Subcutaneous abdominal adipose tissue (tissue), 5 donors: ENCODE results near the gene PPP1R17.

ENCODE experiments used
- H3K27ac ChIP-seq: one replicate; pipeline ENCODE4 v1.7.0; 2013; ENCODE audit warnings: low read depth, mild to moderate bottlenecking, inconsistent platforms, low read length, moderate library complexity
- H3K27me3 ChIP-seq, 5 donors: one replicate each; pipeline ENCODE4 v1.7.0; 2013; ENCODE audit warnings: low read length in 5 of 5, inconsistent platforms in 1 of 5; ENCODE audit not compliant: control insufficient read depth in 5 of 5, insufficient read depth in 4 of 5
- H3K36me3 ChIP-seq, 5 donors: one replicate each; pipeline ENCODE4 v1.7.0; 2013; ENCODE audit warnings: low read length in 5 of 5; ENCODE audit not compliant: control insufficient read depth in 5 of 5, insufficient read depth in 5 of 5
- H3K4me1 ChIP-seq, 5 donors: one replicate each; pipeline ENCODE4 v1.7.0; 2013; ENCODE audit warnings: low read length in 5 of 5, mild to moderate bottlenecking in 3 of 5, moderate library complexity in 1 of 5; ENCODE audit not compliant: control insufficient read depth in 5 of 5, insufficient read depth in 5 of 5
- H3K4me3 ChIP-seq, 5 donors: one replicate each; pipeline ENCODE4 v1.7.0; 2013; ENCODE audit warnings: low read length in 5 of 5, low read depth in 1 of 5
- H3K9ac ChIP-seq, 5 donors: one replicate each; pipeline ENCODE4 v1.7.0; 2013; ENCODE audit warnings: low read length in 5 of 5, mild to moderate bottlenecking in 4 of 5, moderate library complexity in 3 of 5
- H3K9me3 ChIP-seq, 5 donors: one replicate each; pipeline ENCODE4 v1.7.0; 2013; ENCODE audit warnings: low read length in 5 of 5; ENCODE audit not compliant: control insufficient read depth in 5 of 5
- donor health status: healthy.
- donor health status: healthy.
- donor health status: healthy.
- donor health status: healthy.
- donor health status: healthy.

The PPP1R17 gene

DNA sequence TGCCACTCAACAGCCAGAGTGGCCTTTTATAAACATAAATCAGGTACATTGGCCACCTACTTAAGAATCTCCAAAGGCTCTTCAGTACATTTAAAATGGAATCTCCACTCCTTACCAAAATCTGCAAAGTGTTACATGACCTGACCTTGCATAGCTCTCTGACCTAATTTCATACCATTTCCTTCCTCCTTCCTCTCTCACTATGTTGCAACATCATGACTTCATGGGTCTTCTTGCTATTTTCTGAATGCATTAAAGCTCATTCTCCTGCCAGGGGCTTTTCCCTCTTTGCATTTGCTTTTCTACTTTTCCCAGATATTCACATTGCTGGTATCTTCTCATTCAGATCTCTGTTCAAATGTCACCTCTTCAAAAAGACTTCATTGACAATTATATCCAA, 22.1 kb upstream of the PPP1R17 start:
- H3K9me3 ChIP-seq: no peaks in the 10 kb centered on the region
- no peaks in the 10 kb centered on the region for H3K36me3 ChIP-seq

DNA sequence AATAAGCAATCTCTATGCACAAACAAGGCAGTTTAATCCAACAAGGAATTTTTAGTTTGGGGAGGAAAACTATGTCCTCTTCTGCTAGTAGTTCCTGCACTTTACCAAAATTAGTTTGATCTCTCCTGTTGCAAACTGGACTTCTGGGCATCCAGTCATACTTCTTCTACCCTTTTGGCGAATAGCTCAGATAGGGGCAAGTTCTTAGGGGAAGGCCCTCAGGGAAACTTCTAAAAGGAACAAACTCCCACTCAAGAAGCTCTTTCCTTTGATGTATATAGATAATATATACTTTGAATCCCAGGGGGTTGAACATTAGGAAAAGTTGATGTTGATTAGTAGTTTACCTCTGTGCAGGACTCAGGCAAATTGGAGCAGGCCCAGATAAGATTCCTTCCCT, 21.5 kb upstream of the PPP1R17 start:
- H3K27me3 ChIP-seq: no peaks in the 10 kb centered on the region
- no peaks in the 10 kb centered on the region for H3K9me3 ChIP-seq
- H3K27ac ChIP-seq: no peak overlapping the region
- H3K4me1 ChIP-seq: peaks cover 0 to 4% (median 0%) of the 10 kb centered on the region in 5 donors
- no peaks in the 10 kb centered on the region for H3K36me3 ChIP-seq
- no peak overlapping the region for H3K9ac ChIP-seq
- H3K4me3 ChIP-seq: no peak overlapping the region

More for the DNA sequence above, 22.1 kb upstream of the PPP1R17 start:
- Histone ChIP-seq H3K4me1 (peaks cover 0 to 4% (median 0%) of the 10 kb centered on the region in 5 donors), H3K27me3 (no peaks in the 10 kb centered on the region), H3K9ac (no peak overlapping the region), H3K4me3 (no peak overlapping the region), H3K27ac (no peak overlapping the region)

DNA sequence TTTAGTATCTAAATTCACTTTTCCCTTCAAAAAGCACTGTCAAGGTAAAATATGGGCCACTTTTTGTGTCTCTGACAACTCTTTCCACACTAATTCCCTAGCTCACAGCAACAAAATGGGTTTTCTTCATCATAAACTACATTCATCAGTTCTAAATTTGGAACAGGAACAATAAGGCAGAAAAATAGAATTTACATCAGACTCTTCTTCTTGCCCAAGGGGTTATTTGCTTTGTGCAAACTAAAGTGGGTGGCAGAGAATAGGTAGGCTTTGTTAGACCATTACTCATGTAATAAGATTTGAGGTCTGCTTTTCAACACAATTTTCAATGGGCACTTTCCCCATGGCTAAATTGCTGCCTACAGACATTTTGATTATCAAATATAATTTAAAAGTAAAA, 17.6 kb upstream of the PPP1R17 start:
- Histone ChIP-seq H3K9me3 (peaks cover 0 to 8% (median 6%) of the 10 kb centered on the region in 5 donors), H3K9ac (no peak overlapping the region), H3K4me3 (no peak overlapping the region), H3K4me1 (peaks cover 0 to 4% (median 0%) of the 10 kb centered on the region in 5 donors), H3K36me3 (no peaks in the 10 kb centered on the region), H3K27ac (no peak overlapping the region), H3K27me3 (peaks cover 0 to 3% (median 0%) of the 10 kb centered on the region in 5 donors)

GRCh38 chr7:31679574-31680305, 7.3 kb upstream of the PPP1R17 start:
- Histone ChIP-seq H3K36me3 (no peaks in the 10 kb centered on the region), H3K27me3 (no peaks in the 10 kb centered on the region), H3K9me3 (no peaks in the 10 kb centered on the region), H3K4me1 (no peaks in the 10 kb centered on the region), H3K4me3 (no peak overlapping the region), H3K9ac (no peak overlapping the region), H3K27ac (no peak overlapping the region)

- no peaks in the 10 kb centered on the region for H3K9me3 ChIP-seq
- H3K36me3 ChIP-seq: no peaks in the 10 kb centered on the region
- no peaks in the 10 kb centered on the region for H3K27me3 ChIP-seq
- no peak overlapping the region for H3K4me3 ChIP-seq
- H3K4me1 ChIP-seq: no peaks in the 10 kb centered on the region
- no peak overlapping the region for H3K9ac ChIP-seq
- no peak overlapping the region for H3K27ac ChIP-seq
These were observed 3.4 kb upstream of the PPP1R17 start for GRCh38 chr7:31683445-31684225.

DNA sequence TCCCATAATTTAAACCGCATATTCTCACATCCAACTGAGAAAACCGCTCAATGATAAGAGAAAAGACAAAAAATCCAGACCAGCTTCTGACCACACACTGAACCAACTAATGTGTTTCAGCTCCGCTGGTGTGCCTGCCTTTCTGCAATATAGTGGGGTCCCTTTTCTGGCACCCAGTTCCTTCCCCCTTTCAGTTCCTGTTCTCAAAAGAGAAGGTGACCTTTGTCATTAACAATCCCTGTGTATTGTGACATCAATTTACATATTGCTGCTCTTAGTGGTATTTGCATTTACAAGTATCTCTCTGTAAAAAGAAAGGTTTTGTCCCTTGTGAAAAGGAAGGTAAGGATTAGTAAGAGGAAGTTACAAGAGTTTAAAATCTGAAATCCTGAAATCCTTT, 1.4 kb downstream of the PPP1R17 start:
- H3K27ac ChIP-seq: no peak overlapping the region
- H3K4me1 ChIP-seq: peaks cover 0 to 7% (median 0%) of the 10 kb centered on the region in 5 donors
- no peaks in the 10 kb centered on the region for H3K9me3 ChIP-seq
- H3K36me3 ChIP-seq: no peaks in the 10 kb centered on the region
- H3K4me3 ChIP-seq: no peak overlapping the region
- no peak overlapping the region for H3K9ac ChIP-seq
- peaks cover 0 to 5% (median 0%) of the 10 kb centered on the region in 5 donors for H3K27me3 ChIP-seq

DNA sequence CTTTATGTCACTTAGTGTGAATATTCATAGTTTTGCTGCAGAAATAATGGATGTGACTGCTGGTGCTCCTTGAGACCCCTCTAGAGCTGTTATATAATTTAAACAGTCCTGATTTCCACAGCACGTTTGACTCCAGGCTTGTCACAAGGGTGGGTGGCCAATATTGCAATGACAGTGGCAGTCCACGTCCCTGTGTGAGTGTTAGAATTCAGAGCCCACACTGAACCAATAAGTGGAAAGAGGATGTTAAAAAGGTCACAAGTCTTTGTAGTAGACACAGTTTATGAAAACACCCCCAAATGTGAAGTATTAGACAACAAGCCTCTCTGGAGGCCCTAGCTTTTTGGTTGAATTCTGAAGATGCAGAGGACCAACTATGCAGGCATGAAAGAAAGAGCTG, 2.0 kb downstream of the PPP1R17 start:
- no peak overlapping the region for H3K9ac ChIP-seq
- H3K27me3 ChIP-seq: peaks cover 0 to 5% (median 0%) of the 10 kb centered on the region in 5 donors
- no peak overlapping the region for H3K27ac ChIP-seq
- H3K36me3 ChIP-seq: no peaks in the 10 kb centered on the region
- no peak overlapping the region for H3K4me3 ChIP-seq
- H3K4me1 ChIP-seq: peaks cover 0 to 8% (median 0%) of the 10 kb centered on the region in 5 donors
- H3K9me3 ChIP-seq: no peaks in the 10 kb centered on the region

GRCh38 chr7:31690935-31691334, 3.9 kb downstream of the PPP1R17 start:
- Histone ChIP-seq H3K4me1 (peaks cover 0 to 11% (median 1%) of the 10 kb centered on the region in 5 donors), H3K27me3 (peaks cover 0 to 5% (median 0%) of the 10 kb centered on the region in 5 donors), H3K9me3 (no peaks in the 10 kb centered on the region), H3K9ac (no peak overlapping the region), H3K36me3 (no peaks in the 10 kb centered on the region), H3K27ac (no peak overlapping the region), H3K4me3 (no peak overlapping the region)

DNA sequence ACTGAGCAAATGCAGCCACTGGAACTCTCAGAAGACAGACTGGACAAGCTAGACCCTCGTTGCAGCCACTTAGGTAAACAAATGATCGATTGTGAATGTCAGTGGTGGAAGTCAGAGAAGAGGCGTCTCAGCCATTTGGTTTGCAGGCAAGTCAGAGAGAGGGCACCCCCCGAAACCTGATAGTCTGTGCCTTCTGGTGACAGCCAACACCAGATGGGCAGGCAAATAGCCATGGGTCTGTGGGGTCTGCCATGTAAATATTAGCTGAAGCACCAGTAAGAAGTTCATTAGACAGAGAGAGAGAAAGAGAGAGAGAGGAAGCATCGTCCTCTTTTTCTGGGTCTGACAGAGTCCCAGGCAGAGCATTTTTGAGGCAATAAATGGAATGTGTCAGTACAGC, 5.4 kb downstream of the PPP1R17 start:
- Histone ChIP-seq H3K36me3 (no peaks in the 10 kb centered on the region), H3K27ac (no peak overlapping the region), H3K9me3 (no peaks in the 10 kb centered on the region), H3K4me1 (peaks cover 0 to 17% (median 3%) of the 10 kb centered on the region in 5 donors), H3K27me3 (peaks cover 0 to 5% (median 0%) of the 10 kb centered on the region in 5 donors), H3K9ac (no peak overlapping the region), H3K4me3 (no peak overlapping the region)

DNA sequence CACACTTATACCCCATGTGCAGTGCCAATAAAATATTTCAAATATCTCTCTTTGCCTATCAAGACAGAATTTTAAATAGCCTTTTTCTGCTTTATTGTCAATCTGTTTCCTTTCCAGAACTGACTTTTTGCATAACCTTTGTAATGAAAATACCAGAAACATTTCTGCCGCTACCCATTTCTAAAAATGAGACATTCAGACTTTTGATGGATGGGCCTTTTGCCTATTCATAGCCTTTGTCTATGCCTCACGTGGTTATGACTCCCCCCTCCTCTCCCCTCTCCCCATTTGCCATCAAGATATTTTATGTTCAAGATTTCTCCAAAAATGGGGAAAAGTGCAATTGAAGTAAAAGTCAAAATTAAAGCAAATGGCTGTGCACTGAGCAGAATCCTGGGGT, 5.9 kb downstream of the PPP1R17 start:
- Histone ChIP-seq H3K9ac (no peak overlapping the region), H3K27ac (no peak overlapping the region), H3K9me3 (no peaks in the 10 kb centered on the region), H3K36me3 (no peaks in the 10 kb centered on the region), H3K4me1 (peaks cover 0 to 17% (median 3%) of the 10 kb centered on the region in 5 donors), H3K27me3 (peaks cover 0 to 5% (median 0%) of the 10 kb centered on the region in 5 donors), H3K4me3 (no peak overlapping the region)
